KBM-7 (cell line): Measurements from ENCODE around the gene CA5A.
A peak's percentile ranks its signal among the peaks of the same experiment; 100 is the strongest.
"Not testable (repeated sequence)": the region's sequence is repeated elsewhere in the genome, so short reads cannot be mapped to it uniquely, and the experiment has no call there.

Experiments used
- DNase-seq: peaks from one replicate; pipeline ENCODE4 v3.0.0-alpha.2; 2015
- in situ Hi-C: fragments of 300-500 bp; cut with MboI; formaldehyde crosslinking; loops from 2 replicates; pipeline ENCODE4 v1.14.3; 2020; ENCODE audit warnings: low sequenced_read_pairs, low pct_unique_long_range_greater_than_20kb, mixed read lengths

CA5A gene

GRCh38 chr16:87908101-87908500 is 28.2 kb downstream of the CA5A start:
- in situ Hi-C loops, DNase-seq: not testable (repeated sequence)

- in situ Hi-C loops, DNase-seq: not testable (repeated sequence)
Measured at GRCh38 chr16:87905521-87905920, 30.8 kb downstream of the CA5A start.

GRCh38 chr16:87904963-87905362 is 31.4 kb downstream of the CA5A start:
- in situ Hi-C loops, DNase-seq: not testable (repeated sequence)

- DNase-seq, in situ Hi-C loops: not testable (repeated sequence)
Measured at GRCh38 chr16:87900489-87900888, 35.8 kb downstream of the CA5A start.

- DNase-seq, result no peak
- in situ Hi-C loops, result no loop called here
Measured at GRCh38 chr16:87897521-87898505, 38.5 kb downstream of the CA5A start.

GRCh38 chr16:87896924-87897520 is 39.3 kb downstream of the CA5A start:
- DNase-seq, in situ Hi-C loops: not testable (repeated sequence)

- DNase-seq, in situ Hi-C loops: not testable (repeated sequence)
Measured at GRCh38 chr16:87896176-87896890, 40.0 kb downstream of the CA5A start.

- in situ Hi-C loops, result no loop called here
- peak; percentile 68 for DNase-seq
Measured at GRCh38 chr16:87895641-87896141, 40.6 kb downstream of the CA5A start.

GRCh38 chr16:87894005-87894404 is 42.3 kb downstream of the CA5A start:
- DNase-seq, in situ Hi-C loops: not testable (repeated sequence)

- DNase-seq, result no peak
Measured at GRCh38 chr16:87891764-87892163, 44.6 kb downstream of the CA5A start.

GRCh38 chr16:87889762-87890161 is 46.6 kb downstream of the CA5A start:
- in situ Hi-C loops, DNase-seq: not testable (repeated sequence)

More at GRCh38 chr16:87891764-87892163, 44.6 kb downstream of the CA5A start:
- in situ Hi-C loops, result no loop called here

GRCh38 chr16:87888346-87888745 is 48.0 kb downstream of the CA5A start:
- DNase-seq, in situ Hi-C loops: not testable (repeated sequence)

- in situ Hi-C loops, DNase-seq: not testable (repeated sequence)
Measured at GRCh38 chr16:87887931-87888330, 48.4 kb downstream of the CA5A start.

- in situ Hi-C loops, DNase-seq: not testable (repeated sequence)
Measured at GRCh38 chr16:87885371-87885967, 50.9 kb downstream of the CA5A start.

- in situ Hi-C loops, result no loop called here
Measured at GRCh38 chr16:87882436-87883019, 53.8 kb downstream of the CA5A start.

GRCh38 chr16:87881324-87882200 is 54.8 kb downstream of the CA5A start:
- in situ Hi-C loops, result no loop called here
- no peak for DNase-seq

More at GRCh38 chr16:87882436-87883019, 53.8 kb downstream of the CA5A start:
- no peak for DNase-seq

GRCh38 chr16:87880117-87880696 is 56.1 kb downstream of the CA5A start:
- in situ Hi-C loops, result no loop called here
- no peak for DNase-seq
